Heart right ventricle (tissue), 16 donors: ENCODE results near the gene CELA2A. TPM values are rescaled to one million over a fixed set of nuclear protein-coding genes. Genes with fewer than 3 reads are reported as not detected.
"Not testable (repeated sequence)": the region's sequence is repeated elsewhere in the genome, so short reads cannot be mapped to it uniquely, and the experiment has no call there.

Source experiments
- ATAC-seq, 8 donors: fragments of 200-7000 bp; cut with Tn5 transposase; one replicate each; pipeline ENCODE4 v1.9.1; 2020; ENCODE audit warnings: mild to moderate bottlenecking in 8 of 8, moderate library complexity in 8 of 8, moderate number of reproducible peaks in 1 of 8
- DNase-seq, 2 donors: peaks; one replicate each; pipeline ENCODE4 v3.0.0-alpha.2; 2020
- H3K27ac ChIP-seq, 10 donors: fragments of 200-600 bp; sonication (generic) in 2 of 10; one replicate each; pipeline versions ENCODE4 v1.5.0 to v1.8.0; 2020 to 2022; ENCODE audit warnings: mild to moderate bottlenecking in 3 of 10
- H3K27me3 ChIP-seq, 7 donors: fragments of 200-600 bp; one replicate each; pipeline ENCODE4 v1.8.0; 2021 to 2022; ENCODE audit warnings: mild to moderate bottlenecking in 2 of 7
- H3K36me3 ChIP-seq, 9 donors: fragments of 200-600 bp; sonication (generic) in 1 of 9; one replicate each; pipeline versions ENCODE4 v1.5.0 to v1.8.0; 2020 to 2022; ENCODE audit warnings: mild to moderate bottlenecking in 2 of 9
- H3K4me1 ChIP-seq, 9 donors: fragments of 200-600 bp; sonication (generic) in 1 of 9; one replicate each; pipeline versions ENCODE4 v1.5.0 to v1.8.0; 2020 to 2022; ENCODE audit warnings: mild to moderate bottlenecking in 4 of 9
- H3K4me3 ChIP-seq, 10 donors: fragments of 200-600 bp; sonication (generic) in 2 of 10; one replicate each; pipeline versions ENCODE4 v1.5.0 to v1.8.0; 2020 to 2022; ENCODE audit warnings: mild to moderate bottlenecking in 7 of 10, moderate library complexity in 2 of 10
- H3K9me3 ChIP-seq, 11 donors: fragments of 200-600 bp in 10 of 11; sonication (generic) in 2 of 11; one replicate each; pipeline versions ENCODE4 v1.5.0 to v1.8.0; 2013 to 2022; ENCODE audit warnings: mild to moderate bottlenecking in 2 of 11, control low read depth in 1 of 11, moderate library complexity in 1 of 11
- WGBS, 2 donors: extraction: QIAGEN DNeasy Blood & Tissue Kit; methylation state at CpG; one replicate each; pipeline ENCODE4 v1.1.7; 2013; ENCODE audit warnings: inconsistent platforms in 1 of 2; 5-methylcytosine and 5-hydroxymethylcytosine counted together
- intact Hi-C, 10 donors: fragments of 100-400 bp; cut with DNase I; formaldehyde crosslinking; loops; one replicate each; pipeline versions ENCODE4 v1.11.1 to v1.14.2; 2022
- polyA plus RNA-seq, 2 donors: library from polyadenylated mRNA; stranded (reverse); fragments of 200-250 nt; gene quantifications; one replicate each; pipeline ENCODE4 v1.2.3, GENCODE V29; 2013
- total RNA-seq, 10 donors: library from RNA; stranded (reverse); fragmentation: NEBNext Ultra II Directional in 3 of 10; extraction: Animal tissue kit (Norgen Biotek cat#: 25700) in 3 of 10; gene quantifications; one replicate each; pipeline versions ENCODE4 v1.2.1 to v1.2.4, GENCODE V29; 2021 to 2023
- TF ChIP-seq, protein P1 (sequence below), 9 donors: fragments of 200-600 bp; sonication (generic) in 2 of 9; IDR thresholded peaks; one replicate each; pipeline versions ENCODE4 v1.5.0 to v1.8.0; 2021 to 2022; ENCODE audit warnings: antibody characterized with exemption in 9 of 9, mild to moderate bottlenecking in 5 of 9, moderate library complexity in 1 of 9
- donor health status: Arrhythmogenic right ventricular cardiomyopathy.
- donor health status: ischemic (EF 13 %, LVEDD 7.1; RV severe dilation, severe dysfunction).
- donor health status: healthy with polysubstance abuse.
- donor health status: DM: no; HTN: yes; CAD: no.
- donor health status: DM: no; HTN: no; CAD: no.
- donor health status: ischemic (EF 25% LVEDD 6.9; RV normal size, moderate dysfunction).
- donor health status: ischemic (EF 25% LVEDD 5.7; RV mildly dilated, moderate dysfunction).
- donor health status: healthy.
- donor health status: DM: yes; HTN: yes; CAD: no.
- donor health status: Ischemic cardiomyopathy.
- donor health status: ischemic (EF 35%, LVEDD 5.7; RV mildly dilated, moderate dysfunction).
- donor health status: nonischemic (EF 11% LVEDD 7.7; RV severe dilation, severe dysfunction).
- donor health status: DM: yes; HTN: yes; CAD: no.
- donor health status: PGD.
- donor health status: ischemic (EF 29% LVEDD 5.4; RV normal size, mild dysfunction).
- donor health status: nonischemic (EF 23%, LVEDD 6.1; RV moderate dilation, normal function).

CELA2A gene
- total and polyA plus RNA-seq, 12 donors = 0.09 to 1.6 (median 1.1) TPM; not detected in 4

DNA sequence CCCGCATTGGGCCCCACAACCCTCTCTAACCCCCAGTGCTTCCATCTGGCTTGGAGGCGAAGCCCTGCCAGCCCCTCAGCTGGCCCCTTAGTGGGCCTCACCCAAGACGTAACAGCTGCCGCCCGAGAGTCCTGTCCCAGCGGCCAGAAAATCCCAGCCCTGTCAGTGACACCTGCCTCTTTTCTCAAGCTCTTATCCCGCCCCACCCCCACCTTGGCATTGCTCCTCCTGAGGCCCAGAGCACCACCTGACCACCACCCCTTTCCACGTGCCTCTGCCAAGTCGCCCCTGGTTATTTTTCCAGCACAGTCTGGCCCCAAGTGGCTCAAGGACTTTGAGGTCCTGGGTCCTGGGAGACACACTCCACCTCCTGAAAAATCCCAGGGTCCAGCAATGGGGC lies 24.2 kb upstream of the CELA2A start:
- ATAC-seq = peak in 1 of 8 donors; percentile 6
- Histone ChIP-seq H3K9me3 (no peaks in the 10 kb centered on the region), H3K36me3 (peaks cover 0 to 36% (median 0%) of the 10 kb centered on the region in 9 donors), H3K27ac (no peak overlapping the region), H3K4me1 (peaks cover 1 to 15% (median 4%) of the 10 kb centered on the region in 9 donors), H3K27me3 (no peaks in the 10 kb centered on the region), H3K4me3 (no peak overlapping the region)
- 45 to 59% methylated on average over 9 of the region's 9 CpGs for WGBS, 2 donors
- TF ChIP-seq, protein P1, sequence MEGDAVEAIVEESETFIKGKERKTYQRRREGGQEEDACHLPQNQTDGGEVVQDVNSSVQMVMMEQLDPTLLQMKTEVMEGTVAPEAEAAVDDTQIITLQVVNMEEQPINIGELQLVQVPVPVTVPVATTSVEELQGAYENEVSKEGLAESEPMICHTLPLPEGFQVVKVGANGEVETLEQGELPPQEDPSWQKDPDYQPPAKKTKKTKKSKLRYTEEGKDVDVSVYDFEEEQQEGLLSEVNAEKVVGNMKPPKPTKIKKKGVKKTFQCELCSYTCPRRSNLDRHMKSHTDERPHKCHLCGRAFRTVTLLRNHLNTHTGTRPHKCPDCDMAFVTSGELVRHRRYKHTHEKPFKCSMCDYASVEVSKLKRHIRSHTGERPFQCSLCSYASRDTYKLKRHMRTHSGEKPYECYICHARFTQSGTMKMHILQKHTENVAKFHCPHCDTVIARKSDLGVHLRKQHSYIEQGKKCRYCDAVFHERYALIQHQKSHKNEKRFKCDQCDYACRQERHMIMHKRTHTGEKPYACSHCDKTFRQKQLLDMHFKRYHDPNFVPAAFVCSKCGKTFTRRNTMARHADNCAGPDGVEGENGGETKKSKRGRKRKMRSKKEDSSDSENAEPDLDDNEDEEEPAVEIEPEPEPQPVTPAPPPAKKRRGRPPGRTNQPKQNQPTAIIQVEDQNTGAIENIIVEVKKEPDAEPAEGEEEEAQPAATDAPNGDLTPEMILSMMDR (IDR thresholded peaks at IDR 0.05) = no peak
- intact Hi-C loops = loop anchor here in 5 of 10 donors (10.0 kb wide), 2 partner anchors 58 to 308 kb away; no protein-coding TSS in a partner anchor
- no peak for DNase-seq

DNA sequence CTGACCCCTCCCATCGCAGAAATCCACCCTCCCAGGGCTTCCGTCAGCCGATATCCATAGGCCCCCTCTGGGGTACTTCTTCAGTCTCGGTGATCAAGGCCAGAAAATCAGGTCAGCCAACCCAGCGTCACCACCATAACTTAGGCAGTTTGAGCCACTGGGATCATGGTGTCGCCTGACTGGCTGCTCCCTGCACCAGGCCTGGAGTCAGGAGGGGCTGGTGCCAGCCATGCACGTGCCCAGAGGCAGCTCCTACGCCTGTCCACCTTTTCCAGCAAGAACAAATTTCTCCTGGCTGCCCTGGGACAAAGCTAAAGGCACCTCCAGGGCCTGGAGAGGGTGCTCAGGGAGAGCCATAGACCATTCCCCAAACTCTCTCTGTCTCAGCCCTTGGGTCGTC lies 23.1 kb upstream of the CELA2A start:
- Histone ChIP-seq H3K4me3 (no peak overlapping the region), H3K9me3 (no peaks in the 10 kb centered on the region), H3K27ac (no peak overlapping the region), H3K27me3 (no peaks in the 10 kb centered on the region), H3K36me3 (peaks cover 0 to 24% (median 0%) of the 10 kb centered on the region in 9 donors), H3K4me1 (peaks cover 0 to 12% (median 0%) of the 10 kb centered on the region in 9 donors)
- ATAC-seq (no peak), DNase-seq (no peak)
- intact Hi-C loops = loop anchor here in 5 of 10 donors (10.0 kb wide), 2 partner anchors 59 to 309 kb away; no protein-coding TSS in a partner anchor
- 90 to 92% methylated on average over 9 of the region's 9 CpGs for WGBS, 2 donors
- TF ChIP-seq, protein P1 (IDR thresholded peaks at IDR 0.05) = no peak

GRCh38 chr1:15434739-15435138 lies 21.8 kb upstream of the CELA2A start:
- ATAC-seq, H3K9me3 ChIP-seq, DNase-seq, H3K27ac ChIP-seq, H3K4me3 ChIP-seq, H3K27me3 ChIP-seq: not testable (repeated sequence)
- intact Hi-C loops = loop anchor here in 5 of 10 donors (10.0 kb wide), 2 partner anchors 60 to 310 kb away; no protein-coding TSS in a partner anchor
- 73 to 75% methylated on average over 8 of the region's 8 CpGs for WGBS, 2 donors
- peaks cover 0 to 12% (median 0%) of the 10 kb centered on the region in 9 donors for H3K4me1 ChIP-seq
- H3K36me3 ChIP-seq = peaks cover 0 to 12% (median 0%) of the 10 kb centered on the region in 9 donors

DNA sequence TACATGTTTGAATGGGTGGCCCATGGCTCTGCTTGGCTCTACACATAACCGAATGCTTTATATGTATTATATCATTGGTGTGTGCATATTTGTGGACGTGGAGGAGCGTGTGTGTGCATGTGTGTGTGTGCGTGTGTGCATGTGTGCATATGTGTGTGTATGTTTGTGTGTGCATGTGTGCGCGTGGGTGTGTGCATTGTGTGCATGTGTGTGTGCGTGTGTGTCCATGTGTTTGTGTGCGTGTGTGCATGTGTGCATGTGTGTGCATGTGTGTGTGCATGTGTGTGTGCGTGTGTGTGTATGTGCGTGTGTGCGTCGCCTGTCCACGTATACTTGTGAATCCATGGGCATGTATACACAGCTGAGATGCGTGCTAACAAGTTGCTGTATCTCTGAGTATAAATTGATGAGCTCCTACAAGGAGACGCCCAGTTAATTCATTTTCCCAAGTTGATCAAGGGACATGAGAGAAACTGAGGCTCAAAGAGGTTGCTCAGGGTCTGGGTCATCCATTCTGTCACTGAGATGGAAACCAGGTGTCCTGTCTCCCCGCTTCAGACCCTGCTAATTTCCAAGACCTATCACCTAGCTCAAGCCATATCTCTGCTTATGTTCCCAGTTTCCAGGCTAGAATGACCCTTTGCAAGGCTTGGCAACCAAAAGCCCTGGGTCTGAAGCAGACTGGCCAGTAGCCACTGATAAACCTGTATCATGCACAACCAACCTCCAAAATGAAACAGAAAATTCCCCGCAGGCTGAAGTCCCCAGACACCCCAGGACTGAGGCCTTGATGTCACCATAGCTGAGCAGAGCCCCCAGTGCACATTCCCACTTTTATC lies 21.1 kb upstream of the CELA2A start:
- DNase-seq (no peak), ATAC-seq (no peak)
- no peak overlapping the region for H3K4me3 ChIP-seq
- H3K27ac ChIP-seq = no peak overlapping the region
- H3K27me3 ChIP-seq = no peaks in the 10 kb centered on the region
- 95% methylated on average over 17 of the region's 17 CpGs for WGBS, 2 donors
- TF ChIP-seq, protein P1 (IDR thresholded peaks at IDR 0.05) = no peak
- H3K9me3 ChIP-seq = no peaks in the 10 kb centered on the region
- intact Hi-C loops = loop anchor here in 5 of 10 donors (10.0 kb wide), 2 partner anchors 61 to 311 kb away; no protein-coding TSS in a partner anchor
- peaks cover 0 to 12% (median 0%) of the 10 kb centered on the region in 9 donors for H3K4me1 ChIP-seq
- H3K36me3 ChIP-seq = peaks cover 0 to 6% (median 0%) of the 10 kb centered on the region in 9 donors
